Esophagus squamous epithelium (tissue), 4 donors: ENCODE measurements around the gene KIAA1614.
A peak's percentile ranks its signal among the peaks of the same experiment; 100 is the strongest.

Experiments
- POLR2A ChIP-seq, 4 donors: fragments of 450-650 bp; IDR thresholded peaks; one replicate each; pipeline ENCODE4 v1.6.1; 2017; ENCODE audit warnings: antibody characterized with exemption in 4 of 4, mild to moderate bottlenecking in 4 of 4, moderate library complexity in 3 of 4
- TF ChIP-seq, protein P1 (sequence below), 6 experiments: fragments of 450-650 bp in 4 of 6; fragments of 200-600 bp in 2 of 6; sonication (generic) in 2 of 6; IDR thresholded peaks; one replicate each; pipeline ENCODE4 v1.5.1; 2016 to 2019; ENCODE audit warnings: antibody characterized with exemption in 6 of 6, mild to moderate bottlenecking in 4 of 6, moderate library complexity in 4 of 6

DNA sequence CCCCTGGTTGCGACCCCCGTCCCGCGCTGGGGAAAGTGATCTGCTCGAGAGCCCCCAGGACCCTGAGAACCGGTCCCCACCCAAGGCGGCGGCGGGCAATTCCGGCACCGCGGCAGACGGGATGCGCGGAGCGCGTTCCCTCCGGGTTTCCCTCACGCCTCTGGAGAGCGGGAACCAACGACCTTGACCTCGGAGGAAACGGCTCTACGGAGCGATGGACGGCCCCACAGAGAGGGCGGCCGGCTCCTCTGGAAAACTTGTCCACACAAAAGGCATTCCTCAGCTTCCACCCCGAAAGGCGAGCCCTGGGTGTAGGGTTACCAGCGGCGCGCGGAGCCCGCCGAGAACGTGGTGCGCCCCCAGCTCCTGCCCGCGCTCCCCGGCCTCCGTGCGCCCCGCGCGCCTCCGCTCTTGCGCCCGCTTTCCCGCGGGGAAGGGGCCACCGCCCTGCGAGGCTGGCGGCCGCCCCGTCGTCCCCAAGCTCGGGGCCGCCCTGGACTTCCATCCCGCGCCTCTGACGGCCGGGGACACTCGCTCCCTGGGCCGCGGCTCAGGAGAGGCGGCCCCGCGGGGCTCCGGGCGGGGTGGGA, 391 bp upstream of the KIAA1614 start:
- TF ChIP-seq, protein P1, sequence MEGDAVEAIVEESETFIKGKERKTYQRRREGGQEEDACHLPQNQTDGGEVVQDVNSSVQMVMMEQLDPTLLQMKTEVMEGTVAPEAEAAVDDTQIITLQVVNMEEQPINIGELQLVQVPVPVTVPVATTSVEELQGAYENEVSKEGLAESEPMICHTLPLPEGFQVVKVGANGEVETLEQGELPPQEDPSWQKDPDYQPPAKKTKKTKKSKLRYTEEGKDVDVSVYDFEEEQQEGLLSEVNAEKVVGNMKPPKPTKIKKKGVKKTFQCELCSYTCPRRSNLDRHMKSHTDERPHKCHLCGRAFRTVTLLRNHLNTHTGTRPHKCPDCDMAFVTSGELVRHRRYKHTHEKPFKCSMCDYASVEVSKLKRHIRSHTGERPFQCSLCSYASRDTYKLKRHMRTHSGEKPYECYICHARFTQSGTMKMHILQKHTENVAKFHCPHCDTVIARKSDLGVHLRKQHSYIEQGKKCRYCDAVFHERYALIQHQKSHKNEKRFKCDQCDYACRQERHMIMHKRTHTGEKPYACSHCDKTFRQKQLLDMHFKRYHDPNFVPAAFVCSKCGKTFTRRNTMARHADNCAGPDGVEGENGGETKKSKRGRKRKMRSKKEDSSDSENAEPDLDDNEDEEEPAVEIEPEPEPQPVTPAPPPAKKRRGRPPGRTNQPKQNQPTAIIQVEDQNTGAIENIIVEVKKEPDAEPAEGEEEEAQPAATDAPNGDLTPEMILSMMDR (IDR thresholded peaks at IDR 0.05) = no peak
- peak in 1 of 4 donors; percentile 17 for TF ChIP-seq POLR2A (IDR thresholded peaks at IDR 0.05)
